ENCODE data around the gene PHYKPL.

The PHYKPL gene

GRCh38 chr5:178189433-178189832 lies 43.2 kb downstream of the PHYKPL start:
- DNase-seq (ENCODE audit: low spot score), result no peak

GRCh38 chr5:178187014-178187413 lies 45.6 kb downstream of the PHYKPL start, which contains the start of gene GMCL2:
TSS of gene GMCL2 (minus strand) at chr5:178187371. CDS start at chr5:178187299, 72 bp downstream.
- DNase-seq (ENCODE audit: low spot score), result no peak

- no peak for DNase-seq (ENCODE audit: low spot score)
These were observed 46.2 kb downstream of the PHYKPL start for GRCh38 chr5:178186427-178186826.

- no peak for DNase-seq (ENCODE audit: low spot score)
These were observed 50.3 kb downstream of the PHYKPL start for GRCh38 chr5:178182158-178182876.

GRCh38 chr5:178180141-178180863 lies 52.3 kb downstream of the PHYKPL start:
- no peak for DNase-seq (ENCODE audit: low spot score)

GRCh38 chr5:178177569-178177968 lies 55.0 kb downstream of the PHYKPL start:
- no peak for DNase-seq (ENCODE audit: low spot score)

GRCh38 chr5:178176791-178177190 lies 55.8 kb downstream of the PHYKPL start:
- DNase-seq (ENCODE audit: low spot score), result no peak

GRCh38 chr5:178174456-178174855 lies 58.1 kb downstream of the PHYKPL start:
- no peak for DNase-seq (ENCODE audit: low spot score)

GRCh38 chr5:178170455-178170854 lies 62.1 kb downstream of the PHYKPL start:
- no peak for DNase-seq (ENCODE audit: low spot score)

- no peak for DNase-seq (ENCODE audit: low spot score)
These were observed 67.0 kb downstream of the PHYKPL start for GRCh38 chr5:178165581-178165980.

- DNase-seq (ENCODE audit: low spot score), result peak; percentile 94
These were observed 68.5 kb downstream of the PHYKPL start for GRCh38 chr5:178163772-178164735.

GRCh38 chr5:178162481-178162880 lies 70.1 kb downstream of the PHYKPL start:
- DNase-seq (ENCODE audit: low spot score), result no peak

- no peak for DNase-seq (ENCODE audit: low spot score)
These were observed 72.4 kb downstream of the PHYKPL start for GRCh38 chr5:178160176-178160575.

All from ecto neural progenitor cell (in vitro differentiated cells).